Small intestine (tissue), 16 donors: Measurements from ENCODE around the gene ELOF1. TPM values are rescaled to one million over a fixed set of nuclear protein-coding genes. Genes with fewer than 3 reads are reported as not detected.
"Not testable (repeated sequence)": the region's sequence is repeated elsewhere in the genome, so short reads cannot be mapped to it uniquely, and the experiment has no call there.

Experiments
- DNase-seq, 2 donors: peaks; one replicate each; pipeline versions ENCODE4 v3.0.0 to v3.0.0-alpha.2; 2013
- FAIRE-seq: peaks from 2 replicates; lab custom pipeline; 2012; peaks lifted over from hg19 to GRCh38; lab: Jason Lieb, UNC
- H3K27ac ChIP-seq, 3 donors: one replicate each; pipeline ENCODE4 v1.5.1; 2013; ENCODE audit warnings: low read length in 2 of 3, mild to moderate bottlenecking in 2 of 3, control low read depth in 1 of 3, inconsistent platforms in 1 of 3, low read depth in 1 of 3, moderate library complexity in 1 of 3
- H3K27me3 ChIP-seq, 3 donors: one replicate each; pipeline ENCODE4 v1.6.1; 2013; ENCODE audit warnings: low read length in 3 of 3, inconsistent platforms in 1 of 3; ENCODE audit not compliant: control insufficient read depth in 3 of 3, insufficient read depth in 3 of 3
- H3K36me3 ChIP-seq, 3 donors: one replicate each; pipeline ENCODE4 v1.6.1; 2013; ENCODE audit warnings: low read length in 3 of 3, inconsistent platforms in 1 of 3, low read depth in 1 of 3, mild to moderate bottlenecking in 1 of 3, moderate library complexity in 1 of 3; ENCODE audit not compliant: control insufficient read depth in 3 of 3, insufficient read depth in 2 of 3
- H3K4me1 ChIP-seq, 3 donors: one replicate each; pipeline ENCODE4 v1.6.1; 2013; ENCODE audit warnings: low read length in 2 of 3, inconsistent platforms in 1 of 3, low read depth in 1 of 3, mild to moderate bottlenecking in 1 of 3, moderate library complexity in 1 of 3; ENCODE audit not compliant: control insufficient read depth in 3 of 3, insufficient read depth in 2 of 3
- H3K4me3 ChIP-seq, 3 donors: one replicate each; pipeline ENCODE4 v1.5.1; 2013; ENCODE audit warnings: low read length in 3 of 3, control low read depth in 1 of 3, inconsistent platforms in 1 of 3, low read depth in 1 of 3, mild to moderate bottlenecking in 1 of 3, moderate library complexity in 1 of 3
- H3K9me3 ChIP-seq, 2 donors: one replicate each; pipeline ENCODE4 v1.6.1; 2013; ENCODE audit warnings: low read depth in 1 of 2, low read length in 1 of 2; ENCODE audit not compliant: control insufficient read depth in 2 of 2, insufficient read depth in 1 of 2
- WGBS, 3 donors: extraction: QIAGEN DNeasy Blood & Tissue Kit; methylation state at CpG; one replicate each; pipeline ENCODE4 v1.1.7; 2013; 5-methylcytosine and 5-hydroxymethylcytosine counted together
- long read RNA-seq, 10 donors: transcript quantifications; one replicate each; lab custom pipeline, GENCODE V29; 2026
- polyA plus RNA-seq, 4 donors: library from polyadenylated mRNA; stranded (reverse) in 3 of 4; unstranded in 1 of 4; fragments of 200-250 nt in 3 of 4; fragments of 120-200 nt in 1 of 4; gene quantifications; one replicate each; pipeline versions ENCODE4 v1.2.1 to v1.2.3, GENCODE V29; 2013
- donor health status: healthy with polysubstance abuse.
- donor health status: control.
- donor health status: control.
- donor health status: Bipolar disorder and iron deficiency.
- donor health status: healthy.

Gene ELOF1
- 10 to 100 TPM; 39.0 to 80.3 (median 53.5) TPM for polyA plus RNA-seq
- long read RNA-seq, donor 1: 0 reads
- long read RNA-seq, donor 2, transcript ELOF1-201 (4 exons, 1,019 nt): major isoform, 10 of 18 reads
- long read RNA-seq, donor 2, partial matches to known transcripts: 8 of 18 reads
- long read RNA-seq, donor 2, other reads (novel, unspliced or antisense): 0 of 18 reads
- long read RNA-seq, donor 3, transcript ELOF1-201 (4 exons, 1,019 nt): major isoform, 17 of 17 reads
- long read RNA-seq, donor 3, partial matches to known transcripts: 0 of 17 reads
- long read RNA-seq, donor 3, other reads (novel, unspliced or antisense): 0 of 17 reads
- long read RNA-seq, donor 4: 0 reads
- long read RNA-seq, donor 5, partial matches to known transcripts: 0 of 4 reads
- long read RNA-seq, donor 5, other reads (novel, unspliced or antisense): 0 of 4 reads
- long read RNA-seq, donor 6, transcript ELOF1-201 (4 exons, 1,019 nt): major isoform, 9 of 14 reads
- long read RNA-seq, donor 6, partial matches to known transcripts: 5 of 14 reads
- long read RNA-seq, donor 6, other reads (novel, unspliced or antisense): 0 of 14 reads
- long read RNA-seq, donor 7, transcript ELOF1-201 (4 exons, 1,019 nt): major isoform, 20 of 31 reads
- long read RNA-seq, donor 7, partial matches to known transcripts: 10 of 31 reads
- long read RNA-seq, donor 7, other reads (novel, unspliced or antisense): 0 of 31 reads
- long read RNA-seq, donor 8, partial matches to known transcripts: 0 of 3 reads
- long read RNA-seq, donor 8, other reads (novel, unspliced or antisense): 0 of 3 reads
- long read RNA-seq, donor 9, transcript ELOF1-201 (4 exons, 1,019 nt): major isoform, 8 of 8 reads
- long read RNA-seq, donor 9, partial matches to known transcripts: 0 of 8 reads
- long read RNA-seq, donor 9, other reads (novel, unspliced or antisense): 0 of 8 reads
- long read RNA-seq, donor 10, transcript ELOF1-201 (4 exons, 1,019 nt): major isoform, 16 of 16 reads
- long read RNA-seq, donor 10, partial matches to known transcripts: 0 of 16 reads
- long read RNA-seq, donor 10, other reads (novel, unspliced or antisense): 0 of 16 reads

- no peaks in the 10 kb centered on the region for H3K27me3 ChIP-seq
- peaks cover 3 to 7% (median 6%) of the 10 kb centered on the region in 3 donors for H3K4me1 ChIP-seq
- FAIRE-seq: no peak
- H3K27ac ChIP-seq: peak within 1 kb of the TSS; percentile 67 to 85 (median 73)
- 2% methylated on average over 50 to 57 of the region's 57 CpGs for WGBS, 3 donors
- no peaks in the 10 kb centered on the region for H3K9me3 ChIP-seq
- H3K4me3 ChIP-seq: peak within 1 kb of the TSS; percentile 53 to 89 (median 80)
- peak; percentile 99 to 100 for DNase-seq
- H3K36me3 ChIP-seq: peaks cover 0 to 21% (median 0%) of the 10 kb centered on the region in 3 donors
These were observed at the start of gene ELOF1 for GRCh38 chr19:11558881-11559828. Gene ELOF1 (minus strand): TSS chr19:11559230. CDS start chr19:11554347, 4,883 bp downstream.

GRCh38 chr19:11606484-11606883, 47.5 kb upstream of the ELOF1 start:
- Histone ChIP-seq H3K4me1 (peaks cover 0 to 3% (median 0%) of the 10 kb centered on the region in 3 donors), H3K27me3 (no peaks in the 10 kb centered on the region), H3K4me3 (no peak overlapping the region), H3K27ac (no peak overlapping the region), H3K9me3 (peaks cover 0 to 32% of the 10 kb centered on the region in 2 donors), H3K36me3 (peaks cover 0 to 34% (median 4%) of the 10 kb centered on the region in 3 donors)
- no peak for DNase-seq
- 97 to 98% (median 98%) methylated on average over 8 of the region's 8 CpGs for WGBS, 3 donors
- no peak for FAIRE-seq

- not testable (repeated sequence) for H3K27me3 ChIP-seq, H3K4me1 ChIP-seq, H3K4me3 ChIP-seq, H3K9me3 ChIP-seq, DNase-seq, FAIRE-seq, H3K27ac ChIP-seq
- peaks cover 0 to 24% (median 4%) of the 10 kb centered on the region in 3 donors for H3K36me3 ChIP-seq
- WGBS, 3 donors: 87 to 95% (median 87%) methylated on average over 8 of the region's 8 CpGs
These were observed 40.7 kb upstream of the ELOF1 start for GRCh38 chr19:11599704-11600103.

GRCh38 chr19:11598746-11599145, 39.7 kb upstream of the ELOF1 start:
- peaks cover 0 to 4% of the 10 kb centered on the region in 2 donors for H3K9me3 ChIP-seq
- no peak overlapping the region for H3K27ac ChIP-seq
- DNase-seq (no peak), FAIRE-seq (no peak)
- 95 to 96% (median 95%) methylated on average over 2 of the region's 2 CpGs for WGBS, 3 donors
- H3K27me3 ChIP-seq: no peaks in the 10 kb centered on the region
- H3K36me3 ChIP-seq: peaks cover 0 to 19% (median 4%) of the 10 kb centered on the region in 3 donors
- H3K4me3 ChIP-seq: no peak overlapping the region
- H3K4me1 ChIP-seq: peaks cover 2 to 8% (median 3%) of the 10 kb centered on the region in 3 donors

GRCh38 chr19:11598103-11598483, 39.1 kb upstream of the ELOF1 start:
- Histone ChIP-seq H3K4me3 (peak overlapping the region in 2 of 3 donors; percentile 88 to 100), H3K36me3 (peaks cover 0 to 17% (median 4%) of the 10 kb centered on the region in 3 donors), H3K9me3 (peaks cover 0 to under 1% of the 10 kb centered on the region in 2 donors), H3K27me3 (no peaks in the 10 kb centered on the region), H3K27ac (peak overlapping the region in 2 of 3 donors; percentile 96 to 99), H3K4me1 (peaks cover 2 to 8% (median 3%) of the 10 kb centered on the region in 3 donors)
- DNase-seq (no peak), FAIRE-seq (no peak)
- 47 to 65% (median 51%) methylated on average over 10 of the region's 10 CpGs for WGBS, 3 donors

- FAIRE-seq (no peak), DNase-seq (peak; percentile 99)
- H3K9me3 ChIP-seq: no peaks in the 10 kb centered on the region
- H3K4me1 ChIP-seq: peaks cover 2 to 8% (median 3%) of the 10 kb centered on the region in 3 donors
- whole genome bisulfite sequencing, 3 donors: 0% methylated on average over 49 to 67 of the region's 67 CpGs
- peak within 1 kb of the TSS; percentile 85 to 100 (median 88) for H3K4me3 ChIP-seq
- no peaks in the 10 kb centered on the region for H3K27me3 ChIP-seq
- peaks cover 0 to 17% (median 1%) of the 10 kb centered on the region in 3 donors for H3K36me3 ChIP-seq
- peak within 1 kb of the TSS; percentile 88 to 99 (median 96) for H3K27ac ChIP-seq
These were observed 38.4 kb upstream of the ELOF1 start, which contains the start of gene ZNF627 for GRCh38 chr19:11597202-11598102. Gene ZNF627 (plus strand): TSS chr19:11597483. CDS start chr19:11597628, 145 bp downstream.
